ENCODE data around the gene LAMA3.

The LAMA3 gene

GRCh38 chr18:23757437-23757733 lies 68.1 kb downstream of the LAMA3 start:
- TF ChIP-seq JUND (IDR thresholded peaks at IDR 0.05; ENCODE audit: low read depth): no peak
- DNase-seq (ENCODE audit: low read depth in 1 of 2, low spot score in 1 of 2): no peak
- in situ Hi-C loops (cut with HindIII; ENCODE audit: low pct_unique_long_range_greater_than_20kb, low sequenced_read_pairs): no loop called here

GRCh38 chr18:23758281-23758680 lies 69.0 kb downstream of the LAMA3 start:
- TF ChIP-seq JUND (IDR thresholded peaks at IDR 0.05; ENCODE audit: low read depth): no peak
- in situ Hi-C loops (cut with HindIII; ENCODE audit: low pct_unique_long_range_greater_than_20kb, low sequenced_read_pairs): no loop called here

GRCh38 chr18:23761941-23762340 lies 72.7 kb downstream of the LAMA3 start:
- in situ Hi-C loops (cut with HindIII; ENCODE audit: low pct_unique_long_range_greater_than_20kb, low sequenced_read_pairs): no loop called here

More at GRCh38 chr18:23758281-23758680, 69.0 kb downstream of the LAMA3 start:
- no peak for DNase-seq (ENCODE audit: low read depth in 1 of 2, low spot score in 1 of 2)

GRCh38 chr18:23763343-23763742 lies 74.1 kb downstream of the LAMA3 start:
- in situ Hi-C loops (cut with HindIII; ENCODE audit: low pct_unique_long_range_greater_than_20kb, low sequenced_read_pairs): no loop called here
- no peak for DNase-seq (ENCODE audit: low read depth in 1 of 2, low spot score in 1 of 2)
- no peak for TF ChIP-seq JUND (IDR thresholded peaks at IDR 0.05; ENCODE audit: low read depth)

More at GRCh38 chr18:23761941-23762340, 72.7 kb downstream of the LAMA3 start:
- no peak for DNase-seq (ENCODE audit: low read depth in 1 of 2, low spot score in 1 of 2)
- TF ChIP-seq JUND (IDR thresholded peaks at IDR 0.05; ENCODE audit: low read depth): no peak

GRCh38 chr18:23765931-23766330 lies 76.7 kb downstream of the LAMA3 start:
- no peak for TF ChIP-seq JUND (IDR thresholded peaks at IDR 0.05; ENCODE audit: low read depth)
- DNase-seq (ENCODE audit: low read depth in 1 of 2, low spot score in 1 of 2): no peak
- in situ Hi-C loops (cut with HindIII; ENCODE audit: low pct_unique_long_range_greater_than_20kb, low sequenced_read_pairs): no loop called here

- in situ Hi-C loops (cut with HindIII; ENCODE audit: low pct_unique_long_range_greater_than_20kb, low sequenced_read_pairs): no loop called here
- TF ChIP-seq JUND (IDR thresholded peaks at IDR 0.05; ENCODE audit: low read depth): no peak
- no peak for DNase-seq (ENCODE audit: low read depth in 1 of 2, low spot score in 1 of 2)
These were observed 83.2 kb downstream of the LAMA3 start for GRCh38 chr18:23772327-23773024.

GRCh38 chr18:23776306-23776705 lies 87.1 kb downstream of the LAMA3 start:
- no peak for DNase-seq (ENCODE audit: low read depth in 1 of 2, low spot score in 1 of 2)
- no peak for TF ChIP-seq JUND (IDR thresholded peaks at IDR 0.05; ENCODE audit: low read depth)
- in situ Hi-C loops (cut with HindIII; ENCODE audit: low pct_unique_long_range_greater_than_20kb, low sequenced_read_pairs): no loop called here

- TF ChIP-seq JUND (IDR thresholded peaks at IDR 0.05; ENCODE audit: low read depth): no peak
- in situ Hi-C loops (cut with HindIII; ENCODE audit: low pct_unique_long_range_greater_than_20kb, low sequenced_read_pairs): no loop called here
- no peak for DNase-seq (ENCODE audit: low read depth in 1 of 2, low spot score in 1 of 2)
These were observed 89.6 kb downstream of the LAMA3 start for GRCh38 chr18:23778828-23779227.

GRCh38 chr18:23779696-23780303 lies 90.5 kb downstream of the LAMA3 start:
- TF ChIP-seq JUND (IDR thresholded peaks at IDR 0.05; ENCODE audit: low read depth): no peak
- DNase-seq (ENCODE audit: low read depth in 1 of 2, low spot score in 1 of 2): no peak
- in situ Hi-C loops (cut with HindIII; ENCODE audit: low pct_unique_long_range_greater_than_20kb, low sequenced_read_pairs): no loop called here

- in situ Hi-C loops (cut with HindIII; ENCODE audit: low pct_unique_long_range_greater_than_20kb, low sequenced_read_pairs): no loop called here
- no peak for TF ChIP-seq JUND (IDR thresholded peaks at IDR 0.05; ENCODE audit: low read depth)
- DNase-seq (ENCODE audit: low read depth in 1 of 2, low spot score in 1 of 2): no peak
These were observed 95.6 kb downstream of the LAMA3 start for GRCh38 chr18:23784832-23785245.

GRCh38 chr18:23793051-23793450 lies 103.8 kb downstream of the LAMA3 start:
- peak in 1 of 2 experiments; percentile 4 for DNase-seq (ENCODE audit: low read depth in 1 of 2, low spot score in 1 of 2)
- no peak for TF ChIP-seq JUND (IDR thresholded peaks at IDR 0.05; ENCODE audit: low read depth)
- in situ Hi-C loops (cut with HindIII; ENCODE audit: low pct_unique_long_range_greater_than_20kb, low sequenced_read_pairs): no loop called here

- no peak for TF ChIP-seq JUND (IDR thresholded peaks at IDR 0.05; ENCODE audit: low read depth)
- in situ Hi-C loops (cut with HindIII; ENCODE audit: low pct_unique_long_range_greater_than_20kb, low sequenced_read_pairs): no loop called here
- no peak for DNase-seq (ENCODE audit: low read depth in 1 of 2, low spot score in 1 of 2)
These were observed 105.0 kb downstream of the LAMA3 start for GRCh38 chr18:23793985-23794867.

GRCh38 chr18:23798249-23798648 lies 109.0 kb downstream of the LAMA3 start:
- no peak for DNase-seq (ENCODE audit: low read depth in 1 of 2, low spot score in 1 of 2)
- in situ Hi-C loops (cut with HindIII; ENCODE audit: low pct_unique_long_range_greater_than_20kb, low sequenced_read_pairs): no loop called here
- TF ChIP-seq JUND (IDR thresholded peaks at IDR 0.05; ENCODE audit: low read depth): no peak

Data from T47D (cell line).